Measurements from ENCODE around the gene CHPF2.

DNA sequence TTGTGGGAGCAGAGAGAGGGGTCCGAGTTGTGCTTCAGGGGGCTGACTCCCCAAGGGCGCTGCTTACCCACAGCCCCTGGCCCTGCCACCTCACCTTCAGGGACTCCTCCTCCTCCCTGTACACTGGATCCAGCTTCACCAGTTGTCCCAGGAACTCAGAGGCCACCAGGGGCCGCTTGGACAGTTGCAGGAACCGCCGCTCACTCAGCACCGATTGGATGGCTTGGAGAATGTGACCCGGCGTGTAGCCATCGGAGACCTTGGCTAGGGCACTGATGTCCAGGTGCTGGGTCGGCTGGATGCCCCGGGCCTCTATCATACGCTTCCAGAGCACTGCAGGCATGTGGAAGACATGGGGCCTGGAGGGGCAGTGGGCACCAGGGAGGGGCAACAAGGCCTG, 40.7 kb upstream of the CHPF2 start:
- no peak for TF ChIP-seq CTCF (IDR thresholded peaks at IDR 0.05)
- no peak for TF ChIP-seq POLR2A (IDR thresholded peaks at IDR 0.05)

Data from testis (tissue), 2 donors.